OCI-LY3 (cell line): ENCODE measurements around the gene ZC3H14.
A peak's percentile ranks its signal among the peaks of the same experiment; 100 is the strongest.

Source experiments
- H2AFZ ChIP-seq: fragments of 200-600, 300-600 bp; shearing (Covaris generic); 2 replicates; pipeline ENCODE4 v1.6.0; 2014; ENCODE audit warnings: antibody characterized with exemption, low read depth, low read length
- H3K27ac ChIP-seq: fragments of 200-600, 300-600 bp; sonication (generic); 2 replicates; pipeline ENCODE4 v1.5.1; 2014; ENCODE audit warnings: mild to moderate bottlenecking, low read length, moderate library complexity, mixed read lengths
- H3K27me3 ChIP-seq: fragments of 200-600, 300-600 bp; sonication (generic); 2 replicates; pipeline ENCODE4 v1.6.1; 2014; ENCODE audit warnings: low read depth, low read length, mixed read lengths
- H3K36me3 ChIP-seq: fragments of 200-600, 300-600 bp; sonication (generic); replicated peaks from 2 replicates; pipeline ENCODE3; 2014; ENCODE audit warnings: low read depth, low read length, mixed read lengths
- H3K4me1 ChIP-seq: fragments of 300-600, 200-600 bp; sonication (generic); 2 replicates; pipeline ENCODE4 v1.6.1; 2014; ENCODE audit warnings: low read length, mixed read lengths
- H3K4me2 ChIP-seq: fragments of 200-600, 300-600 bp; sonication (generic); 2 replicates; pipeline ENCODE4 v1.6.1; 2014; ENCODE audit warnings: low read length, mixed read lengths
- H3K4me3 ChIP-seq: fragments of 300-600, 200-600 bp; sonication (generic); 2 replicates; pipeline ENCODE4 v1.5.1; 2014; ENCODE audit warnings: antibody characterized with exemption, mild to moderate bottlenecking, low read length, moderate library complexity
- H3K79me2 ChIP-seq: fragments of 300-600, 200-600 bp; shearing (Covaris generic); 2 replicates; pipeline ENCODE4 v1.6.1; 2014; ENCODE audit warnings: mild to moderate bottlenecking, low read length, mixed read lengths
- H3K9ac ChIP-seq: fragments of 300-600, 200-600 bp; shearing (Covaris generic); 2 replicates; pipeline ENCODE4 v1.6.0; 2014; ENCODE audit warnings: mild to moderate bottlenecking, low read length, moderate library complexity
- H3K9me3 ChIP-seq: fragments of 200-600, 300-600 bp; shearing (Covaris generic); 2 replicates; pipeline ENCODE4 v1.6.1; 2014; ENCODE audit warnings: low read length, mixed read lengths; ENCODE audit not compliant: insufficient read depth
- H4K20me1 ChIP-seq: fragments of 200-600, 300-600 bp; sonication (generic); 2 replicates; pipeline ENCODE4 v1.6.1; 2016; ENCODE audit warnings: low read length, mixed read lengths; ENCODE audit not compliant: insufficient read depth
- CTCF ChIP-seq: fragments of 200-600, 300-600 bp; sonication (generic); IDR thresholded peaks from 2 replicates; pipeline ENCODE4 v1.5.1; 2014; ENCODE audit warnings: antibody characterized with exemption, low read length, low read depth
- EZH2phosphoT487 ChIP-seq: fragments of 200-600 bp; shearing (Covaris generic); IDR thresholded peaks from 2 replicates; pipeline ENCODE4 v1.6.1; 2018; ENCODE audit warnings: antibody characterized with exemption, mixed run types, low read depth

The ZC3H14 gene

GRCh38 chr14:88533064-88533602 is 29.7 kb upstream of the ZC3H14 start:
- no peak overlapping the region for H3K4me3 ChIP-seq

GRCh38 chr14:88535149-88535548 is 27.7 kb upstream of the ZC3H14 start:
- Histone ChIP-seq H3K9me3 (peaks cover 3% of the 10 kb centered on the region; the same call in 1 of the 2 replicates), H3K4me3 (no peak overlapping the region), H3K27me3 (no peaks in the 10 kb centered on the region), H3K36me3 (no peaks in the 10 kb centered on the region), H3K79me2 (no peaks in the 10 kb centered on the region), H3K9ac (no peak overlapping the region), H2AFZ (no peak overlapping the region), H4K20me1 (no peaks in the 10 kb centered on the region), H3K4me1 (peaks cover 9% of the 10 kb centered on the region), H3K27ac (no peak overlapping the region), H3K4me2 (peak overlapping the region; percentile 8; the same call in 1 of the 2 replicates)
- no peak for TF ChIP-seq CTCF
- TF ChIP-seq EZH2phosphoT487, result no peak

More at GRCh38 chr14:88533064-88533602, 29.7 kb upstream of the ZC3H14 start:
- Histone ChIP-seq H3K79me2 (no peaks in the 10 kb centered on the region), H3K9ac (no peak overlapping the region), H3K36me3 (no peaks in the 10 kb centered on the region), H4K20me1 (no peaks in the 10 kb centered on the region), H2AFZ (no peak overlapping the region), H3K4me2 (no peak overlapping the region), H3K4me1 (peaks cover 9% of the 10 kb centered on the region), H3K9me3 (peaks cover 4% of the 10 kb centered on the region; the same call in 1 of the 2 replicates), H3K27me3 (no peaks in the 10 kb centered on the region), H3K27ac (no peak overlapping the region)
- TF ChIP-seq EZH2phosphoT487 (no peak), CTCF (no peak)

- Histone ChIP-seq H3K79me2 (no peaks in the 10 kb centered on the region), H3K27ac (no peak overlapping the region), H3K9me3 (no peaks in the 10 kb centered on the region), H4K20me1 (no peaks in the 10 kb centered on the region), H3K36me3 (no peaks in the 10 kb centered on the region), H3K9ac (no peak overlapping the region), H2AFZ (no peak overlapping the region), H3K4me2 (0 out of 2 replicates have a peak overlapping the region, but pooled peaks have one; percentile 8), H3K27me3 (no peaks in the 10 kb centered on the region), H3K4me3 (no peak overlapping the region), H3K4me1 (peaks cover 9% of the 10 kb centered on the region)
- TF ChIP-seq EZH2phosphoT487, result no peak
- no peak for TF ChIP-seq CTCF
Observed at GRCh38 chr14:88535813-88536212, 27.0 kb upstream of the ZC3H14 start.

- no peak overlapping the region for H3K4me3 ChIP-seq
- no peak overlapping the region for H3K27ac ChIP-seq
- H3K4me1 ChIP-seq, result no peaks in the 10 kb centered on the region
- H3K27me3 ChIP-seq, result no peaks in the 10 kb centered on the region
- no peak overlapping the region for H3K9ac ChIP-seq
- H4K20me1 ChIP-seq, result no peaks in the 10 kb centered on the region
- H2AFZ ChIP-seq, result no peak overlapping the region
- no peak overlapping the region for H3K4me2 ChIP-seq
- no peaks in the 10 kb centered on the region for H3K36me3 ChIP-seq
- TF ChIP-seq CTCF (no peak), EZH2phosphoT487 (no peak)
- H3K79me2 ChIP-seq, result no peaks in the 10 kb centered on the region
- no peaks in the 10 kb centered on the region for H3K9me3 ChIP-seq
Observed at GRCh38 chr14:88541324-88541723, 21.5 kb upstream of the ZC3H14 start.
